ENCODE data around the gene PRICKLE4.
A peak's percentile ranks its signal among the peaks of the same experiment; 100 is the strongest.

GRCh38 chr6:41786451-41787218 is 6.1 kb downstream of the PRICKLE4 start:
- TF ChIP-seq POLR2AphosphoS5 (IDR thresholded peaks at IDR 0.05; ENCODE audit: low read depth, low read length) (no peak; the same call in 1 of the 2 replicates), POLR2A (IDR thresholded peaks at IDR 0.05; ENCODE audit: borderline replicate concordance, extremely low read depth, insufficient read depth, insufficient read length) (peak; percentile 38)
- TF ChIP-seq, protein P1, sequence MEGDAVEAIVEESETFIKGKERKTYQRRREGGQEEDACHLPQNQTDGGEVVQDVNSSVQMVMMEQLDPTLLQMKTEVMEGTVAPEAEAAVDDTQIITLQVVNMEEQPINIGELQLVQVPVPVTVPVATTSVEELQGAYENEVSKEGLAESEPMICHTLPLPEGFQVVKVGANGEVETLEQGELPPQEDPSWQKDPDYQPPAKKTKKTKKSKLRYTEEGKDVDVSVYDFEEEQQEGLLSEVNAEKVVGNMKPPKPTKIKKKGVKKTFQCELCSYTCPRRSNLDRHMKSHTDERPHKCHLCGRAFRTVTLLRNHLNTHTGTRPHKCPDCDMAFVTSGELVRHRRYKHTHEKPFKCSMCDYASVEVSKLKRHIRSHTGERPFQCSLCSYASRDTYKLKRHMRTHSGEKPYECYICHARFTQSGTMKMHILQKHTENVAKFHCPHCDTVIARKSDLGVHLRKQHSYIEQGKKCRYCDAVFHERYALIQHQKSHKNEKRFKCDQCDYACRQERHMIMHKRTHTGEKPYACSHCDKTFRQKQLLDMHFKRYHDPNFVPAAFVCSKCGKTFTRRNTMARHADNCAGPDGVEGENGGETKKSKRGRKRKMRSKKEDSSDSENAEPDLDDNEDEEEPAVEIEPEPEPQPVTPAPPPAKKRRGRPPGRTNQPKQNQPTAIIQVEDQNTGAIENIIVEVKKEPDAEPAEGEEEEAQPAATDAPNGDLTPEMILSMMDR (IDR thresholded peaks at IDR 0.05 in 2 of 3, conservative IDR thresholded peaks at IDR 0.05 in 1 of 3; ENCODE audit: borderline replicate concordance in 1 of 3, insufficient read depth in 1 of 3, low read depth in 2 of 3, low read length in 2 of 3) = peak in 2 of 3 experiments; percentile 61 to 75; a peak in 4 of 6 replicates

Data from HCT116 (cell line).